Esophagus squamous epithelium (tissue), 4 donors: Measurements from ENCODE around the gene GTF3C2.

ENCODE experiments used
- POLR2A ChIP-seq, 4 donors: fragments of 450-650 bp; IDR thresholded peaks; one replicate each; pipeline ENCODE4 v1.6.1; 2017; ENCODE audit warnings: antibody characterized with exemption in 4 of 4, mild to moderate bottlenecking in 4 of 4, moderate library complexity in 3 of 4
- TF ChIP-seq, protein P1 (sequence below), 6 experiments: fragments of 450-650 bp in 4 of 6; fragments of 200-600 bp in 2 of 6; sonication (generic) in 2 of 6; IDR thresholded peaks; one replicate each; pipeline ENCODE4 v1.5.1; 2016 to 2019; ENCODE audit warnings: antibody characterized with exemption in 6 of 6, mild to moderate bottlenecking in 4 of 6, moderate library complexity in 4 of 6

DNA sequence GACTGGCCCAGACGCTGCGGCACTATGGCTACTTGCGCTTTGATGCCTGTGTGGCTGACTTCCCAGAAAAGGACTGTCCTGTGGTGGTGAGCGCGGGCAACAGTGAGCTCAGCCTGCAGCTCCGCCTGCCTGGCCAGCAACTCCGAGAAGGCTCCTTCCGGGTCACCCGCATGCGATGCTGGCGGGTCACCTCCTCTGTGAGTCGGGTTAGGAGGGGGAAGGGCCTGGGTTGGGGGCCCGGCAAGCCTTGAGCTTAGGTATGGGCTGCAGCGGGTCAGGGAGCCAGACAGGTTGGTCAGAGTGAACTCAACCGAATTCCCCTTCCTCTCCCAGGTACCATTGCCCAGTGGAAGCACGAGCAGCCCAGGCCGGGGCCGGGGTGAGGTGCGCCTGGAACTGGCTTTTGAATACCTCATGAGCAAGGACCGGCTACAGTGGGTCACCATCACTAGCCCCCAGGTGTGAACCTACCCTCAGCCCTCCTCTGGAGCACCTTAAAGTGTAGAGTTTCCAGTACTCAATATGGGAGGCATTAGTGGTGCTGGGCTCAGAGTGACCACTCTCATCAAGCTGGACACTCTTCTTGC, 19.0 kb upstream of the GTF3C2 start:
- TF ChIP-seq, protein P1, sequence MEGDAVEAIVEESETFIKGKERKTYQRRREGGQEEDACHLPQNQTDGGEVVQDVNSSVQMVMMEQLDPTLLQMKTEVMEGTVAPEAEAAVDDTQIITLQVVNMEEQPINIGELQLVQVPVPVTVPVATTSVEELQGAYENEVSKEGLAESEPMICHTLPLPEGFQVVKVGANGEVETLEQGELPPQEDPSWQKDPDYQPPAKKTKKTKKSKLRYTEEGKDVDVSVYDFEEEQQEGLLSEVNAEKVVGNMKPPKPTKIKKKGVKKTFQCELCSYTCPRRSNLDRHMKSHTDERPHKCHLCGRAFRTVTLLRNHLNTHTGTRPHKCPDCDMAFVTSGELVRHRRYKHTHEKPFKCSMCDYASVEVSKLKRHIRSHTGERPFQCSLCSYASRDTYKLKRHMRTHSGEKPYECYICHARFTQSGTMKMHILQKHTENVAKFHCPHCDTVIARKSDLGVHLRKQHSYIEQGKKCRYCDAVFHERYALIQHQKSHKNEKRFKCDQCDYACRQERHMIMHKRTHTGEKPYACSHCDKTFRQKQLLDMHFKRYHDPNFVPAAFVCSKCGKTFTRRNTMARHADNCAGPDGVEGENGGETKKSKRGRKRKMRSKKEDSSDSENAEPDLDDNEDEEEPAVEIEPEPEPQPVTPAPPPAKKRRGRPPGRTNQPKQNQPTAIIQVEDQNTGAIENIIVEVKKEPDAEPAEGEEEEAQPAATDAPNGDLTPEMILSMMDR (IDR thresholded peaks at IDR 0.05), result no peak
- TF ChIP-seq POLR2A (IDR thresholded peaks at IDR 0.05), result no peak
